ENCODE data around the gene EIF3B.

The EIF3B gene

DNA sequence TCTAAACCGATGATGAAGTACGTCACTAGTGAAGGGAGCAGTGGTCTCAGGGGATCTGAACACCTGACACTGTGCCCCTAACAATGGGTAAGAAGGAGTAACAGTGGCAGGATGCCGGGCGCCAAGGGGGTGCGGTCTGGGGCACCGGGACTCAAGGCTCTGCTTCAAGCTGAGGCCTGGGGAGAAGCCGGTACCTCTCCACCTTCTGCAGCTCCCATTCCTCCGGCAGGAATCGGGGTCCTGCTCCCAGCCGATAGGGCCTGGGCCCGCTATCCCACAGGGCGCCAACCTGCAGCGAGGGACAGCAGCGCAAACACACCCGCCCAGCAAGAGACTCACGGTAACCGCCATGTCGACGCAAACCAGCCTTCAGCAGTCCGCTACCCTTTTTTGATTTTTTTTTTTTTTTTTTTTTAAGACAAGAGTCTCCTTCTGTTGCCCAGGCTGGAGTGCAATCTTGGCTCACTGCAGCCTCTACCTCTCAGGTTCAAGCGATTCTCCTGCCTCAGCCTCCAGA is 40.0 kb downstream of the EIF3B start:
- TF ChIP-seq ZNF274 (IDR thresholded peaks at IDR 0.05; ENCODE audit: low read depth, low read length) = no peak
- H3K4me3 ChIP-seq (ENCODE audit: low read length) = no peak overlapping the region

DNA sequence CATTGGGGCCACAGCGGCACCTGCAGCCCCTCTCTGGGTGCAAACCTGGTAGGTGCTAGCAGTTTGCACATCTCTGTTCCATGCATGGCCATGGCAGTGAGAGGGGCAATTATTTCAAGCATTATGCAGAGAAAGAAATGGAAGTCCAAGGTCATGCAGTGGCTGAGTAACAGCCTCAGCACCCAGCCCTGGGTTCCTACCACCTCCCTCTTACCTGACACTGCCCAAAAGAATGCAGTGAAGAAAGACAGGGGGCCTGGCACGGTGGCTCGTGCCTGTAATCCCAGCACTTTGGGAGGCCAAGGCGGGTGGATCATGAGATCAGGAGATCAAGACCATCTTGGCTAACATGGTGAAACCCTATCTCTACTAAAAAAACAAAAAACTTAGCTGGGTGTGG is 43.9 kb downstream of the EIF3B start:
- TF ChIP-seq ZNF274 (IDR thresholded peaks at IDR 0.05; ENCODE audit: low read depth, low read length) = no peak
- H3K4me3 ChIP-seq (ENCODE audit: low read length) = no peak overlapping the region

DNA sequence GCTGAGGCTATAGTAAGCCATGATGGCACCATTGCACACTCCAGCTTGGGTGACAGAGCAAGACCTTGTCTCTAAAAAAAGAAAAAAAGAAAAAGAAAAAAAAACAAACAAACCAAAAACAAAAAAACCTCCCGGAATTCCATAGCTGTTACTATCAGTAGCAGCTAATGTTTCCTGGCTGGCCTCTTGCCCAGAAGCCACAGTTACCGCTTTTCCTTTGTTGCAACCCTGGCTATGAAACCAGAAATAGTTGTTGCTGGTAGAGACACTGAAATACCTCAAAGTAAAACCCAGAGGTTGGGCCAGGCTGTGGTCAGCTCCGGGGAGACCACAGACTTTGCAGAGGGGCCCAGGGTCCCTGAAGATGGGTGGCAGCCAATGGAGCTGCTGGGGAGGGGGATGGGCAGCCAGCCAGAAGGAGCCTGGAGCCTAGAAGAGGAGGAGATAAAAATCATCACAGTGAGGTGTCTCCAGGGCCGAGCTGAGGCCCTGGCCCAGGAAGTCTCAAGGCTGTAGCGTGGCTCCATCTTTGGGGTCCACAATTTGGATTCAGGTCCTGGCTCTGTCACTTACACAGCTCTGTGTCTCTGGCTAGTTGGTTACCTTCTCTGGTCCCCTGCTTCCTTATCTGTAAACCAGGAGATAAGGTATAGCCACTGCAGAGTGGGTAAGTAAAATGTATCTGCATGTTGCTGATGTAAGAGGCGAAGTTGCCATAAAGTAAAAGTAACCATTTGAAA is 45.4 kb downstream of the EIF3B start:
- no peak overlapping the region; the same call in 1 of the 2 replicates for H3K4me3 ChIP-seq (ENCODE audit: low read length)
- no peak for TF ChIP-seq ZNF274 (IDR thresholded peaks at IDR 0.05; ENCODE audit: low read depth, low read length)

DNA sequence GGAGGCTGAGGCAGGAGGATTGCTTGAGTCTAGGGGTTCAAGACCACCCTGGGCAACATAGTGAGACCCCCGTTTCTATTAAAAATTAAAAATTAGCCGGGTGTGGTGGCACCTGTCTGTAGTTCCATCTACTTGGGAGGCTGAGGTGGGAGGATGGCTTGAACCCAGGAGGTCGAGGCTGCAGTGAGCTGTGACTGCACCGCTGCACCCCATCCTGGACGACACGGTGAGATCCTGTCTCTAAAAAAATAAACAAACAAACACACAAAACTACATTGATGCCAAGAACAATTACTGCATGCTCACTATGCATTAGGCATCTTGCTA is 48.0 kb downstream of the EIF3B start:
- no peak for TF ChIP-seq ZNF274 (IDR thresholded peaks at IDR 0.05; ENCODE audit: low read depth, low read length)
- H3K4me3 ChIP-seq (ENCODE audit: low read length) = peak overlapping the region; percentile 86; the same call in 1 of the 2 replicates

DNA sequence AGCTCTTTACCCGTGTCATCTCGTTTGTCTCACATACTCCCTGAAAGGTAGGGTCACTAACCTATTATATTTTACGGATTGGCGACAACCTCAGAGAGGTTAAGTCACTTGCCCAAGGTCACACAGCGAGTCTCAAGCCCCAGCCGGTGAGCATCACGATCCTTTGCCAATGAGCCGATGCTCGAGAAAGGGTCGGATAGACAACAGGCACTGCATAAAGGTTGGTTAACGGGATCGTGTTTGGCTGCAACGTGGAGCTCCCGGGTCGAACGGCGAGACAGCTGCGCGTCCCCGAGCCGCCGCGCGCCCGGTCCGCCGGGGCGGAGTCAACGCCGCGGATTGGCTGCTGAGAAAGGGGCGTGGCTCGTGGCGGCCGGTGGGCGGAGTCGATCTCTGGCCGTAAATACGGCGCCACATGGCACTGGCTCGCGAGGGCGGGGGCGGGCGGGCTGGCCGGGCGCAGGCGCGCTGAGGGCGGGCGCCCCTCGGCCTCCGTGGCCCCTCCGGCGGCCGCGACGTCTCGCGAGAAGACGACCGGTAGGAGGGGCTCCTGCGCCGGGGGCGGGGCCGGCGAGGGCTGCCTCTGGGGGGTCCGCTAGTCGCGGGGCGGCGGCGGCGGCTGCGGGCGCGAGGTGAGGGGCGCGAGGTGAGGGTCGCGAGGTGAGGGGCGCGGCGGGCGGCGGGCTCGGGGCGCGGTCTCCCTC is 48.5 kb downstream of the EIF3B start, which contains the start of gene CHST12:
Gene CHST12, plus strand, starts transcription at position 598 of the 704 bp plus-strand sequence. CDS start 29,029 bp downstream, outside the sequence.
- peak within 1 kb of the TSS; percentile 86 for H3K4me3 ChIP-seq (ENCODE audit: low read length)
- no peak for TF ChIP-seq ZNF274 (IDR thresholded peaks at IDR 0.05; ENCODE audit: low read depth, low read length)

DNA sequence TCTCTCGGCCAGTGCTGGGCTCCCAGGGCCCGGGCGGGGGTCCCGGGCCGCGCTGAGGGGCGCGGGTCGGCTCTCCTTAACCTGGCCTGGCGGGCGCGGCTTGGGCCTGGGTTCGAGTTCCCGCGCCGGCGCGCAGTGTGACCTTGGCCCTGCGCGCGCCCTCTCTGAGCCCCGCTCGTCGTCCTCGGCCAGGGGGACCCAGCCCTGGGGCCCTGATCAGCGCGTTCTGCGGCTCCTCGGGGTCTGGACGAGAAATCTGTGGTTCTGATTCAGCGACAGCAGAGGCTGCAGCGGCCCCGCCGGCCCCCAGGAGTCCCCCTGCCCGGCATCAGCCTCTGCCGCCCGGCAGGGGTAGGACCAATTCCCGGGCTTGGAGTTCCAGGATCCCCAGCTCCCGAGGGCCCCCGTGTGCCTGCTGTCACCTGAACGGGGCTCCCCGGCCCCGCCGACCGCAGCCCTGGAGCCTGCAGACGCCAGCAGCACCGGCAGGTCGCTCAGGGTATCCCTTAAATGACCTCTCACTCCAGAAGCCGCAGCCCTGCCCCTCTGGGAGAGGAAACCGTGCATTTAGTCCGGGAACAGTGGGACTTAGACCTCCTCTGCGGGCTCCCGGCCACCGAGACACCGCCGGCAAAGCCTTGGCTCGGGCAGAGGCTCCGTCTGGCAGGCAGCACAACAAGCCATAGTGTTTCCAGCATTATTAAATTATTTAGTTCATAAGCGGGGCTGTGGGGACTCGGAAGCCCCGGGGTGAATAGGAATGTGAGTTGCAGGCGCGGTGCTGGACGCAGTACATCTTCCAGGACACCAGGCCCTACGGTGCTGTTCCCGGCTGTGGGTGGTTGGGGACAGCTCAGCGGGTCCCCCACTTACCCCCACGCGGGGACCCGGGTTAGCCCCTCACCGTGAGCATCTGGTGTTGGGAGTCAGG is 49.4 kb downstream of the EIF3B start:
- no peak for TF ChIP-seq ZNF274 (IDR thresholded peaks at IDR 0.05; ENCODE audit: low read depth, low read length)
- peak overlapping the region; percentile 73 for H3K4me3 ChIP-seq (ENCODE audit: low read length)

DNA sequence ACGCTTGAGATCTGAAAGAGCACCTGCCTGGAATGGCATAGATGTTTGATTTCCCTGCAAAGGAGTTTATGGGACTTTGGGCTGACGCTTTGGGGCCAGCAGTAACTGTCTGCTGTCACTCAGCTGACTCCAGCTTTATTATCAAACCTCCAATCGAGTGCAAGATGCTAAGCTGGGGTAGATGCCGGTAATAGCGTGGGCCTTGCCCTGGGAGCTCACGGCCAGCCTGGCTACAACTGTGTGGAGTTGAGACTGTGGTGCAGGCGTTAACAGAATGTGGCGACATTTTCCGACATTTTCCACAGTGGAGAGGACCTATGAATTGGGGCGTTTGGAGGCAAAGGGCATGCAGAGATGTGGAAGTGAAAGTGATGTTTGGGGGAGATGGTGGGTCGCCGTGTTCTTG is 50.1 kb downstream of the EIF3B start:
- no peak for TF ChIP-seq ZNF274 (IDR thresholded peaks at IDR 0.05; ENCODE audit: low read depth, low read length)
- peak overlapping the region; percentile 73; the same call in 1 of the 2 replicates for H3K4me3 ChIP-seq (ENCODE audit: low read length)

DNA sequence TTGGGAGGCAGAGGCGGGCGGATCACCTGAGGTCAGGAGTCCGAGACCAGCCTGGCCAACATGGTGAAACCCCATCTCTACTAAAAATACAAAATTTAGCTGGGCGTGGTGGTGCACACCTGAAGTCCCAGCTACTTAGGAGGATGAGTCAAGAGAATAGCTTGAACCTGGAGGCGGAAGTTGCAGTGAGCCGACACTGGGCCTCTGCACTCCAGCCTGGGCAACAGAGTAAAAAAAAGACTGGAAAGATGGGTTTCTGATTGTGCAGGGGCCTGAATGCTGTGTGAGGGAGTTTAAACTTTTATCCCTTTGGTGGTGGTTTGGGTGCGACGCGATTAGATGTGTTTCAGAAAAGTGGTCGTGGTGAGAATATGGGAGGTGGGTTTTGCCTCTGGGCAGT is 50.6 kb downstream of the EIF3B start:
- peak overlapping the region; percentile 73; the same call in 1 of the 2 replicates for H3K4me3 ChIP-seq (ENCODE audit: low read length)
- TF ChIP-seq ZNF274 (IDR thresholded peaks at IDR 0.05; ENCODE audit: low read depth, low read length) = no peak

DNA sequence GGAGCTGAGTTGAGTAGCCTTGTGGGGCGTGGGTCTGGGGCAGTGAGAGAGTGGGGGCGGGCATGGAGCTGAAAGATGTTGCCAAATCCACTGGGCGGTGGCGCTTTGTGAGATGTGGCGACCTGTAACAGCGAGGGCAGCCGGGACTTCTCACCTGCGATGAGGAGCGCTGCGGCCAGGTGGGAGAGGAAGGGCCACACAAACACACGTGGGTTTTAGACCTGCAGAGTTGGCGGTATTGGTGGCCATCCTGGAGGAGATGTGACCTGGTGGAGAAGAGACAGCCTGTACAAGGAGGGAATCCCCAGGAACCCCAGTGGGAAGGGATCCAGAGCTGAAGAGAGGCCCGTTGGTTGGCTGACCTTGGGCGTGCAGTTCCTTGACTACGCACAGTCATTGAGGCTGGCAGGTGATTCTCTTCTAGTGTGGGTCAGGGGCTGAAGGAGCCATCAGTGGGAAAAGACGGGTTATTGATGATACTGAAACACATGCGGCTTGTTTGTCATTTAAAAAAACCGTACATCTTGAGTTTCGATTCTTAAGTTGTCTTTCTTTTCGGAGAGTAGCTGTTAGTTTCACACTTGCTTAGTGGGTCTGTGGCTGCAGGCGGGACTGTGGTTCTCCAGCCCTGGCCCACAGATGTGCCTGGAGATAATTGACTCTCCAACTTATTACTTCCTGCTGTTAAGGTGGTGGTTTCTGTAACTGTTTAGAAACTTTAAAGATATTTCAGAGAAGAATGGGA is 51.1 kb downstream of the EIF3B start:
- H3K4me3 ChIP-seq (ENCODE audit: low read length) = peak overlapping the region; percentile 73; the same call in 1 of the 2 replicates
- no peak for TF ChIP-seq ZNF274 (IDR thresholded peaks at IDR 0.05; ENCODE audit: low read depth, low read length)

DNA sequence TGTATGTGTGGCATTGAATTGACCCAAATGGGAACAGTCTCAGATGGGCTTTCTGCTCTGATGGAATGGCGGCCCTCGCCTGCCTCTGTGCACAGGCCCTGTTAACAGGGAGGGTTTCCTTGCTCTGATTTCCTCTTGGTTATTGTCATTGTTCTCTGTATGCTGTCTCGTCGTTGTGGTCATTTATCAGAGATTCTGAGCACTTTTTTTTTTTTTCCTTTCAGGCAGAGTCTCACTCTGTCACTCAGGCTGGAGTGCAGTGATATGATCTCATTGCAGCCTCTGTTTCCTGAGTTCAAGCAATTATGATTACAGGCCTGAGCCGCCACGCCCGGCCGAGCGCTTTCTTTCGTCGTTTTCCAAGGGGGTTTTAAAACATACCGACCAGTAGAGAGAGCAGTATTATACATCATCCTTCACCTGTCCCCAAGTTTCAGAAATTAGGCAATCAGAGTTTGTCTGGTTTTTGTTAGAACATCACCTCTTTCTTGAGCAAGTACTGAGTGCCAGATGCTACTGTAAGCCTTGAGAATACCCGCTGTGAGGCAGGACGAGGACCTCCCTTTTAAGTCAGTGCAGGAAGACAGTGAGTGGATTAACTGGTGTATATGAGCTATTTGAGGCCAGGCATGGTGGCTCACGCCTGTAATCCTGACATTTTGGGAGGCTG is 55.3 kb downstream of the EIF3B start:
- no peak for TF ChIP-seq ZNF274 (IDR thresholded peaks at IDR 0.05; ENCODE audit: low read depth, low read length)
- peak overlapping the region; percentile 15; the same call in 1 of the 2 replicates for H3K4me3 ChIP-seq (ENCODE audit: low read length)

DNA sequence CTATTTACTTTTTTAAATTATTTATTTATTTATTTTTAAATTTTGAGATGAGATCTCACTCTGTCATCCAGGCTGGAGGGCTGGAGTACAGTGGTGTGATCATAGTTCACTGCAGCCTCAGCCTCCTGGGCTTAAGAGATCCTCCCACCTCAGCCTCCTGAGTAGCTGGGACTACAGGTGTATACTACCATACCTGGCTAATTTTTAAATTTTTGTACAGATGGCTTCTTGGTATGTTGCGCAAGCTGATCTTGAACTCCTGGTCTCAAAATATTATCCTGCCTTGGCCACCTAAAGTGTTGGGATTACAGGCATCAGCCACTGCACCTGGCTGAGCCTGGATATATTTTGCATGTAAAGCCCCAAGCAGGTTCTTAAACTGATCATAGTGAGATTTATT is 56.4 kb downstream of the EIF3B start:
- no peak overlapping the region for H3K4me3 ChIP-seq (ENCODE audit: low read length)
- TF ChIP-seq ZNF274 (IDR thresholded peaks at IDR 0.05; ENCODE audit: low read depth, low read length) = no peak

DNA sequence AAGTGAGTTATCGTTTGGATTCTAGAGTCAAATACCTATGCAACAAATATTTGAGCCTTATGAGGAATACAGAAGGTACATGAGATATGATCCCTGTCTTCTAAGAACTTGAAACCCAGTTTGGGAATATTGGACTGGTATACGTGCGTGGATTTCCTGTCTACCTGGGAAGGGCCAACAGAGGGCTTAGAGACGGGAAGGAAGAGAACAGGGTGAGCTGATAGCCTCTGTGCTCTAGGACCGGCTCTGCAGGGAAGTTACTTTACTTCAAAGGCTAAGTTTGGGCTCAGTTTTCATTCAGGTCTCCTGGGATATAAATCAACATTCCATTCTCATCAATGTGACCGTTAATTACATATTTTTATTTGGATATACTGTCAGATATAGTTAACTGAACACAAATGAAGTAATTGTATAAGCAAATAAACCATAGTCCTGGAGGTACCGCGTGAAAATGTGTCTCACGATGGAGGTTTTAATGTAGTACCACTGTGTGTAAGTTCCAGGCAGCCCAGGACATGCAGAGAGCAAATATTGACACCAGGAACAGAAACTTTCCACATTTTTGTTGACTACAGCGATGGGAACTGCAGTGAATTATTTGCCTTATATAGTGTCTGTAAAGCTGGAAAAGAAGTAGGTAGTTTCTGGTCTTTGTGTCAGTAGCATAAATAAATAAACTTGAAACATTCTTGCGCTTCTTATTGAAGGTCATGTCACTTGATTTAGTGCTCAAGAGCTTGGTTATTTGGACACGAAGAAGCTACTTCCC is 57.4 kb downstream of the EIF3B start:
- no peak for TF ChIP-seq ZNF274 (IDR thresholded peaks at IDR 0.05; ENCODE audit: low read depth, low read length)
- H3K4me3 ChIP-seq (ENCODE audit: low read length) = no peak overlapping the region

Measured in GM08714 (cell line).